Endodermal cell (in vitro differentiated cells): ENCODE data around the gene TMEM258. TPM values are rescaled to one million over a fixed set of nuclear protein-coding genes. Genes with fewer than 3 reads are reported as not detected.
A peak's percentile ranks its signal among the peaks of the same experiment; 100 is the strongest.

Experiments used
- DNase-seq: peaks from one replicate; pipeline ENCODE4 v3.0.0-alpha.2; 2017
- H3K27ac ChIP-seq: 2 replicates; pipeline ENCODE4 v1.5.1; 2013; ENCODE audit warnings: mild to moderate bottlenecking, low read depth, low read length, moderate library complexity
- H3K27me3 ChIP-seq: 2 replicates; pipeline ENCODE4 v1.6.1; 2013; ENCODE audit warnings: mild to moderate bottlenecking, low read length, moderate library complexity; ENCODE audit not compliant: insufficient read depth, control insufficient read depth, poor library complexity, severe bottlenecking
- H3K36me3 ChIP-seq: 2 replicates; pipeline ENCODE4 v1.7.0; 2013; ENCODE audit warnings: mild to moderate bottlenecking, low read length, moderate library complexity; ENCODE audit not compliant: control insufficient read depth, insufficient read depth
- H3K4me1 ChIP-seq: one replicate; pipeline ENCODE4 v1.7.0; 2013; ENCODE audit warnings: low read length; ENCODE audit not compliant: control insufficient read depth, insufficient read depth
- H3K4me3 ChIP-seq: 2 replicates; pipeline ENCODE4 v1.5.1; 2013; ENCODE audit warnings: mild to moderate bottlenecking, low read length, moderate library complexity
- H3K9ac ChIP-seq: 2 replicates; pipeline ENCODE4 v1.6.1; 2013; ENCODE audit warnings: mild to moderate bottlenecking, low read length, moderate library complexity; ENCODE audit not compliant: poor library complexity, severe bottlenecking; ENCODE audit errors: extremely low read depth
- H3K9me3 ChIP-seq: 2 replicates; pipeline ENCODE4 v1.6.1; 2013; ENCODE audit warnings: mild to moderate bottlenecking, low read length, moderate library complexity; ENCODE audit not compliant: control insufficient read depth
- H3K27ac Mint-ChIP-seq: 2 replicates; pipeline ENCODE4 v1.8.0; 2020; ENCODE audit warnings: mixed read lengths
- H3K27me3 Mint-ChIP-seq: 2 replicates; pipeline ENCODE4 v1.8.0; 2021; ENCODE audit warnings: mild to moderate bottlenecking, mixed read lengths; ENCODE audit not compliant: insufficient read depth
- H3K36me3 Mint-ChIP-seq: 2 replicates; pipeline ENCODE4 v1.8.0; 2020; ENCODE audit warnings: low read depth, mixed read lengths
- H3K4me1 Mint-ChIP-seq: 2 replicates; pipeline ENCODE4 v1.8.0; 2020; ENCODE audit warnings: mixed read lengths
- H3K4me3 Mint-ChIP-seq: 2 replicates; pipeline ENCODE4 v1.8.0; 2020; ENCODE audit warnings: mild to moderate bottlenecking, moderate library complexity, mixed read lengths
- H3K9me3 Mint-ChIP-seq: 2 replicates; pipeline ENCODE4 v1.8.0; 2020; ENCODE audit warnings: mild to moderate bottlenecking, mixed read lengths
- WGBS, 2 experiments: methylation state at CpG; one replicate each; pipeline versions ENCODE4 v1.1.5 to v1.1.7; 2013; ENCODE audit warnings: missing lambda C conversion rate in 2 of 2, mixed read lengths in 1 of 2; ENCODE audit not compliant: insufficient coverage in 1 of 2, insufficient read length in 1 of 2; 5-methylcytosine and 5-hydroxymethylcytosine counted together
- total RNA-seq, 2 donors: library from RNA; stranded (reverse); fragmentation: NEBNext Ultra II Directional in 1 of 2; extraction: Animal tissue kit (Norgen Biotek cat#: 25700) in 1 of 2; gene quantifications; 2 replicates in 1 of 2; 3 replicates in 1 of 2; pipeline ENCODE4 v1.2.1, GENCODE V29; 2021
- TF ChIP-seq, protein P1 (sequence below): fragments of 200-600 bp; sonication (generic); conservative IDR thresholded peaks from 2 replicates; pipeline ENCODE4 v1.5.0; 2021; ENCODE audit warnings: antibody characterized with exemption, mild to moderate bottlenecking

The TMEM258 gene
- total RNA-seq, 2 donors from 2014 or later: 174 to 180 TPM

DNA sequence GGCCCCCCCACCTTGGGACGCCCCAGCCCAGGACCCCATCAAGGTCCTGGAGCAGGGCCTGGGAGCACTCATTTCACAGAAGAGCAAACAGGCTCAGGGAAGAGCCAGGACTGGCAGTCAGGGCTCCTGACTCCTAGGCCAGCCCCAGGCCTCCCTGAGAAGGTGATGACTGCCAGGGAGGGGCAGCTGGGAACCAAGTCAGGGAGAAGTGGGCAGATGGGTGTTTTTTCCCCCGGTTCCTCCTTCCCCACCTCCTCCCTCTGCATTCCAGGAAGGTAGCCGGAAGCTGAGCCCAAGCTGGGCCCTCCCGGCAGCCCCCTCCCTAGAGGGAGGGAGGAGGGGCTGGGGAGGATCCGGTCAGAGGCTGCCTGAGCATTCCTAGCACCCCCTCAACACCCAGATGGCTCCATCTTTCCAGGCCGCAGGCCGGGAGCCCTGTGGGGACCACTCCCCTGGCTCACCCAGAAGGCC, 20.4 kb downstream of the TMEM258 start:
- H3K4me1 ChIP-seq: no peaks in the 10 kb centered on the region
- H3K9ac ChIP-seq: no peak overlapping the region
- Mint-ChIP-seq H3K9me3 (no peaks in the 10 kb centered on the region), H3K27ac (no peak overlapping the region), H3K27me3 (no peaks in the 10 kb centered on the region), H3K4me1 (peaks cover 7% of the 10 kb centered on the region), H3K4me3 (no peak overlapping the region), H3K36me3 (peaks cover 5% of the 10 kb centered on the region)
- no peaks in the 10 kb centered on the region for H3K36me3 ChIP-seq
- H3K27me3 ChIP-seq: no peaks in the 10 kb centered on the region
- TF ChIP-seq, protein P1, sequence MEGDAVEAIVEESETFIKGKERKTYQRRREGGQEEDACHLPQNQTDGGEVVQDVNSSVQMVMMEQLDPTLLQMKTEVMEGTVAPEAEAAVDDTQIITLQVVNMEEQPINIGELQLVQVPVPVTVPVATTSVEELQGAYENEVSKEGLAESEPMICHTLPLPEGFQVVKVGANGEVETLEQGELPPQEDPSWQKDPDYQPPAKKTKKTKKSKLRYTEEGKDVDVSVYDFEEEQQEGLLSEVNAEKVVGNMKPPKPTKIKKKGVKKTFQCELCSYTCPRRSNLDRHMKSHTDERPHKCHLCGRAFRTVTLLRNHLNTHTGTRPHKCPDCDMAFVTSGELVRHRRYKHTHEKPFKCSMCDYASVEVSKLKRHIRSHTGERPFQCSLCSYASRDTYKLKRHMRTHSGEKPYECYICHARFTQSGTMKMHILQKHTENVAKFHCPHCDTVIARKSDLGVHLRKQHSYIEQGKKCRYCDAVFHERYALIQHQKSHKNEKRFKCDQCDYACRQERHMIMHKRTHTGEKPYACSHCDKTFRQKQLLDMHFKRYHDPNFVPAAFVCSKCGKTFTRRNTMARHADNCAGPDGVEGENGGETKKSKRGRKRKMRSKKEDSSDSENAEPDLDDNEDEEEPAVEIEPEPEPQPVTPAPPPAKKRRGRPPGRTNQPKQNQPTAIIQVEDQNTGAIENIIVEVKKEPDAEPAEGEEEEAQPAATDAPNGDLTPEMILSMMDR: no peak
- no peak overlapping the region for H3K4me3 ChIP-seq
- peak overlapping the region; percentile 24 for H3K27ac ChIP-seq
- WGBS, 2 experiments: 80% methylated on average over 5 of the region's 7 CpGs; no CpG with 5 or more reads in 1 of the 2 experiments
- peak; percentile 82 for DNase-seq
- H3K9me3 ChIP-seq: no peaks in the 10 kb centered on the region

DNA sequence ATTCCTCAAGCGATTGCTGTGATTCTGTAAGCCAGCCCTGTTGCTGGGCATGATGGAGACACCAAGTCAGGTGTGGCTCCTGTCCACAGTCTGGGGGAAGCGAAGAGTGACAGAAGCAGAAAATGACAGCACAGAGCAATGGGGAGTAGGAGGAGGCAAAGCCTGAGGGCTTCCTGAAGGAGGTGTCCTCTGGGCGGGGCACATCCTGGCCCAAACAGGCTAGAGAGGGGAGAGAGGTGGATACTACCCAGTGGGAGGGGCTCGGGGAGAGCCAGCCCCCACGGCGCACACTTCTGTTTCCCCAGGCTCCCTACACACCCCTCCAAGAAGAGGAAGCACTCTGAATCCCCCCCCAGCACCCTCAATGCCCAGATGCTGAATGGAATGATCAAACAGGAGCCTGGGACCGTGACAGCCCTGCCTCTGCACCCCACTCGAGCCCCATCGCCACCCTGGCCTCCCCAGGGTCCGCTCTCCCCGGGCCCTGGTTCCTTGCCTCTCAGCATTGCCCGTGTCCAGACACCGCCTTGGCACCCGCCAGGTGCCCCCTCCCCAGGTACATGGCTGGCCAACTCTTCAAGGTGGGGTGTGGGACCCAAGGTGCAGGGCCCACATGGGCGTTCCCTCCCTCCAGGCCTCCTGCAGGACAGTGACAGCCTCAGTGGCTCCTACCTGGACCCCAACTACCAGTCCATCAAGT, 21.1 kb downstream of the TMEM258 start:
- no peak overlapping the region for H3K27ac Mint-ChIP-seq

DNA sequence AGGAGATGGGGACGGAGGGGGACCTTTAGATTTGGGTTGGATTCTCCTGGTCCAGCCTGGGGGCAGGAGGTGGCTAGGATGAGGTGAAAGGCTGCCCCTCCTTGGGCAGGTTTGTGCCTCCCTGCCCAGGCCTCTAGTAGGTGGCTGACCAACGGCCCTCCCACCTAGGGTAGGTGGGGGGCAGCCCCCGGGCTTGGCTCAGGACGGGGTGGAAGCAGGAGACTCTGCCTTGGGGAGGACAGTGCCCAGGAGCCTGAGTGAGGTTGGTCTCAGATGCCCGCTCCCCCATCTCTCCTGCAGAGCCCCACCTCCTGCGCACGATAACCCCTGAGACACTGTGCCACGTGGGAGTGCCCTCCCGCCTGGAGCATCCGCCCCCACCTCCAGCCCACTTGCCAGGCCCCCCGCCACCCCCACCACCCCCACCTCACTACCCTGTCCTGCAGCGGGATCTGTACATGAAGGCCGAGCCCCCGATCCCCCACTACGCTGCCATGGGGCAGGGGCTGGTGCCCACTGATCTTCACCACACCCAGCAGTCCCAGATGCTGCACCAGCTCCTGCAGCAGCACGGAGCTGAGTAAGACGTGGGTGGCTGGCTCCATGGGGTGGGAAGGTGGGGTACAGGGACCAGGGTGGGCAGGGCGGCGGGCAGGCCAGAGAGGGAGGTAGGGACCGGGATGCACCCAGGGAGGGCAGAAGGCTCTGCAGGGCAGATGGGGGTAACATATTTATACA, 22.3 kb downstream of the TMEM258 start:
- no peaks in the 10 kb centered on the region for H3K27me3 Mint-ChIP-seq
- TF ChIP-seq, protein P1: no peak
- no peak overlapping the region for H3K9ac ChIP-seq
- peak overlapping the region; percentile 44 for H3K27ac Mint-ChIP-seq
- no peaks in the 10 kb centered on the region for H3K27me3 ChIP-seq
- H3K4me3 Mint-ChIP-seq: no peak overlapping the region
- H3K9me3 Mint-ChIP-seq: no peaks in the 10 kb centered on the region
- peaks cover 7% of the 10 kb centered on the region for H3K4me1 Mint-ChIP-seq
- no peak overlapping the region for H3K4me3 ChIP-seq
- no peaks in the 10 kb centered on the region for H3K36me3 ChIP-seq
- no peaks in the 10 kb centered on the region for H3K4me1 ChIP-seq
- H3K27ac ChIP-seq: no peak overlapping the region
- WGBS, 2 experiments: 94 to 100% methylated on average over 1 to 15 of the region's 20 CpGs
- H3K9me3 ChIP-seq: no peaks in the 10 kb centered on the region
- H3K36me3 Mint-ChIP-seq: no peaks in the 10 kb centered on the region
- DNase-seq: no peak

More for the DNA sequence above, 21.1 kb downstream of the TMEM258 start:
- Histone ChIP-seq H3K27me3 (no peaks in the 10 kb centered on the region), H3K36me3 (no peaks in the 10 kb centered on the region), H3K9me3 (no peaks in the 10 kb centered on the region), H3K27ac (no peak overlapping the region), H3K4me3 (no peak overlapping the region), H3K4me1 (no peaks in the 10 kb centered on the region), H3K9ac (no peak overlapping the region)
- H3K9me3 Mint-ChIP-seq: no peaks in the 10 kb centered on the region
- H3K36me3 Mint-ChIP-seq: no peaks in the 10 kb centered on the region
- peaks cover 7% of the 10 kb centered on the region for H3K4me1 Mint-ChIP-seq
- H3K27me3 Mint-ChIP-seq: no peaks in the 10 kb centered on the region
- WGBS, 2 experiments: 88 to 93% methylated on average over 8 to 15 of the region's 15 CpGs
- H3K4me3 Mint-ChIP-seq: no peak overlapping the region
- TF ChIP-seq, protein P1: no peak
- DNase-seq: no peak
